B cell (primary cell): Measurements from ENCODE around the gene NACC1. TPM values are rescaled to one million over a fixed set of nuclear protein-coding genes. Genes with fewer than 3 reads are reported as not detected.
"Not testable (repeated sequence)": the region's sequence is repeated elsewhere in the genome, so short reads cannot be mapped to it uniquely, and the experiment has no call there.

Experiments used
- ATAC-seq: fragments of 200-7000 bp; cut with Tn5 transposase; one replicate; pipeline ENCODE4 v1.10.0; 2021; ENCODE audit warnings: low read depth, mild to moderate bottlenecking, moderate number of reproducible peaks, moderate library complexity
- CTCF ChIA-PET: fragments of 350-600 bp; sonication (Branson Sonifier 250); formaldehyde crosslinking; loops from one replicate; lab custom pipeline; 2021; ENCODE audit warnings: antibody characterized with exemption, inconsistent platforms; lab: Charles Lee
- POLR2A ChIA-PET: fragments of 350-600 bp; sonication (Branson Sonifier 250); formaldehyde crosslinking; loops from one replicate; lab custom pipeline; 2021; ENCODE audit warnings: antibody characterized with exemption; lab: Charles Lee
- DNase-seq: peaks from one replicate; pipeline ENCODE4 v3.0.0; 2013
- H2AFZ ChIP-seq: 2 replicates; pipeline ENCODE4 v1.6.1; 2012; ENCODE audit warnings: mild to moderate bottlenecking, low read depth, low read length; ENCODE audit not compliant: insufficient read depth, poor library complexity, severe bottlenecking
- H3K27ac ChIP-seq, 2 donors: 1 replicate in 1 of 2; 2 replicates in 1 of 2; pipeline ENCODE4 v1.5.1; 2012 to 2013; ENCODE audit warnings: low read length in 2 of 2, mild to moderate bottlenecking in 2 of 2, moderate library complexity in 1 of 2
- H3K27me3 ChIP-seq, 4 experiments: fragments of 200-600 bp in 1 of 4; sonication (generic) in 1 of 4; replicated peaks in 1 of 4; 1 replicate in 2 of 4; 2 replicates in 2 of 4; pipeline versions ENCODE4 v1.6.1 to v1.7.0; 2013 to 2016; ENCODE audit warnings: low read length in 3 of 4, mild to moderate bottlenecking in 2 of 4, mixed read lengths in 1 of 4, moderate library complexity in 1 of 4; ENCODE audit not compliant: insufficient read depth in 4 of 4, control insufficient read depth in 3 of 4; ENCODE audit errors: control extremely low read depth in 1 of 4
- H3K36me3 ChIP-seq, 2 experiments: replicated peaks in 1 of 2; 1 replicate in 1 of 2; 2 replicates in 1 of 2; pipeline versions ENCODE4 v1.6.1 to v1.7.1; 2013; ENCODE audit warnings: low read length in 1 of 2; ENCODE audit not compliant: insufficient read depth in 2 of 2, control insufficient read depth in 1 of 2; ENCODE audit errors: control extremely low read depth in 1 of 2, extremely low read depth in 1 of 2
- H3K4me1 ChIP-seq, 2 donors: fragments of 200-600 bp in 1 of 2; sonication (generic) in 1 of 2; 1 replicate in 1 of 2; 2 replicates in 1 of 2; pipeline versions ENCODE4 v1.5.1 to v1.6.1; 2013 to 2017; ENCODE audit warnings: low read length in 2 of 2; ENCODE audit not compliant: control insufficient read depth in 2 of 2, insufficient read depth in 2 of 2
- H3K4me2 ChIP-seq: replicated peaks from 2 replicates; pipeline ENCODE3; 2012; ENCODE audit warnings: mild to moderate bottlenecking, low read depth, low read length; ENCODE audit not compliant: poor library complexity, severe bottlenecking
- H3K4me3 ChIP-seq, 5 experiments: fragments of 200-600 bp in 1 of 5; sonication (generic) in 1 of 5; 1 replicate in 3 of 5; 2 replicates in 2 of 5; pipeline versions ENCODE4 v1.5.1 to v1.7.0; 2011 to 2016; ENCODE audit warnings: low read length in 4 of 5, mild to moderate bottlenecking in 4 of 5, low read depth in 2 of 5, control low read depth in 1 of 5, moderate library complexity in 1 of 5; ENCODE audit not compliant: insufficient read depth in 1 of 5; ENCODE audit errors: control extremely low read depth in 1 of 5, extremely low read depth in 1 of 5
- H3K79me2 ChIP-seq: fragments of 200-600 bp; sonication (generic); one replicate; pipeline ENCODE4 v1.6.0; 2016; ENCODE audit warnings: low read length; ENCODE audit not compliant: control insufficient read depth, insufficient read depth
- H3K9ac ChIP-seq: fragments of 200-600 bp; sonication (generic); 2 replicates; pipeline ENCODE4 v1.6.1; 2017; ENCODE audit warnings: mild to moderate bottlenecking, low read length, moderate library complexity
- H3K9me3 ChIP-seq, 3 donors: one replicate each; pipeline versions ENCODE4 v1.6.1 to v1.7.1; 2013; ENCODE audit warnings: low read length in 2 of 3; ENCODE audit not compliant: control insufficient read depth in 2 of 3, insufficient read depth in 1 of 3; ENCODE audit errors: control extremely low read depth in 1 of 3
- H4K20me1 ChIP-seq: 2 replicates; pipeline ENCODE4 v1.6.0; 2012; ENCODE audit warnings: mild to moderate bottlenecking, low read length; ENCODE audit not compliant: insufficient read depth, control insufficient read depth, poor library complexity, severe bottlenecking
- H3K27ac Mint-ChIP-seq: one replicate; pipeline ENCODE4 v1.8.0; 2021; ENCODE audit warnings: mixed read lengths
- H3K27me3 Mint-ChIP-seq: one replicate; pipeline ENCODE4 v1.8.0; 2021; ENCODE audit warnings: mixed read lengths
- H3K4me1 Mint-ChIP-seq: one replicate; pipeline ENCODE4 v1.8.0; 2021; ENCODE audit warnings: mixed read lengths
- H3K4me3 Mint-ChIP-seq: one replicate; pipeline ENCODE4 v1.8.0; 2021; ENCODE audit warnings: mixed read lengths
- H3K9me3 Mint-ChIP-seq: one replicate; pipeline ENCODE4 v1.8.0; 2022; ENCODE audit warnings: mixed read lengths; ENCODE audit not compliant: insufficient read depth
- CTCF ChIP-seq: fragments of 200-600 bp; IDR thresholded peaks from one replicate; pipeline ENCODE4 v1.8.0; 2022; ENCODE audit warnings: antibody characterized with exemption, mild to moderate bottlenecking
- EZH2 ChIP-seq: IDR thresholded peaks from 2 replicates; pipeline ENCODE4 v1.6.1; 2012; ENCODE audit warnings: borderline replicate concordance, low read depth, mild to moderate bottlenecking, moderate library complexity, low read length; ENCODE audit not compliant: insufficient read depth, poor library complexity, severe bottlenecking
- WGBS: methylation state at CpG from one replicate; pipeline ENCODE4 v1.1.5; 2013; ENCODE audit warnings: missing lambda C conversion rate; ENCODE audit not compliant: insufficient coverage; 5-methylcytosine and 5-hydroxymethylcytosine counted together
- intact Hi-C: fragments of 100-400 bp; cut with micrococcal nuclease; formaldehyde crosslinking; loops from one replicate; pipeline ENCODE4 v1.10.0; 2022
- polyA plus RNA-seq: library from polyadenylated mRNA; depleted of rRNA; stranded (reverse); fragments of >200 nt; gene quantifications from 2 replicates; pipeline ENCODE4 v1.2.3, GENCODE V29; 2012
- total RNA-seq, 2 donors: library from RNA; stranded (reverse); fragments of 120-200 nt in 1 of 2; gene quantifications; 1 replicate in 1 of 2; 2 replicates in 1 of 2; pipeline versions ENCODE4 v1.2.3 to v1.2.4, GENCODE V29; 2013 to 2022

NACC1 gene
- total and polyA plus RNA-seq, 2 donors (not counting 1 experiment from before 2014, with no cell fraction given) = 25.9 to 27.5 TPM

- WGBS = 98% methylated on average over 35 of the region's 38 CpGs
- CTCF ChIA-PET = interaction anchor here (1.0 to 1.4 kb wide), 3 partner anchors 9 to 23 kb away, joined by 4 read pairs; no protein-coding TSS in a partner anchor
- H4K20me1 ChIP-seq, H3K27ac Mint-ChIP-seq, H3K27me3 ChIP-seq, intact Hi-C loops, H3K27ac ChIP-seq, H3K27me3 Mint-ChIP-seq, H3K9me3 Mint-ChIP-seq, H3K9ac ChIP-seq, H2AFZ ChIP-seq, H3K9me3 ChIP-seq, H3K4me3 ChIP-seq, H3K79me2 ChIP-seq, H3K4me2 ChIP-seq, DNase-seq, H3K4me3 Mint-ChIP-seq, ATAC-seq, H3K36me3 ChIP-seq: not testable (repeated sequence)
- H3K4me1 Mint-ChIP-seq = peaks cover 28% of the 10 kb centered on the region
- H3K4me1 ChIP-seq = peaks cover 15 to 26% of the 10 kb centered on the region in 2 donors
- POLR2A ChIA-PET = interaction anchor here (4.3 kb wide), 1 partner anchor 31 kb away, joined by 15 read pairs; no protein-coding TSS in a partner anchor
These were observed 68.6 kb downstream of the NACC1 start for GRCh38 chr19:13186688-13187087.

- Mint-ChIP-seq H3K4me1 (peaks cover 22% of the 10 kb centered on the region), H3K9me3 (no peaks in the 10 kb centered on the region), H3K27ac (peak overlapping the region; percentile 47), H3K27me3 (no peaks in the 10 kb centered on the region), H3K4me3 (no peak overlapping the region)
- ChIA-PET CTCF (interaction anchor here (0.7 to 1.6 kb wide), 4 partner anchors 9 to 422 kb away, joined by 3 to 5 read pairs (median 4); no protein-coding TSS in a partner anchor), POLR2A (interaction anchor here (1.3 to 4.3 kb wide), 2 partner anchors 20 to 32 kb away, joined by 3 to 15 read pairs; no protein-coding TSS in a partner anchor)
- Histone ChIP-seq H3K36me3 (no peaks in the 10 kb centered on the region), H3K4me3 (no peak overlapping the region), H3K9ac (no peak overlapping the region), H3K9me3 (no peaks in the 10 kb centered on the region), H4K20me1 (no peaks in the 10 kb centered on the region), H3K4me2 (peak overlapping the region; percentile 25), H3K4me1 (peaks cover 9 to 19% of the 10 kb centered on the region in 2 donors), H3K27me3 (no peaks in the 10 kb centered on the region), H2AFZ (no peak overlapping the region), H3K79me2 (no peaks in the 10 kb centered on the region), H3K27ac (peak overlapping the region in 1 of 2 donors; percentile 46)
- no CpG with 5 or more reads among the region's 4 CpGs for WGBS
- intact Hi-C loops = no loop called here
- no peak for TF ChIP-seq EZH2
- TF ChIP-seq CTCF = no peak
- ATAC-seq (no peak), DNase-seq (no peak)
These were observed 69.4 kb downstream of the NACC1 start for GRCh38 chr19:13187419-13187818.
